NCI-H1694 (cell line): ENCODE measurements around the gene TPI1.
"Not testable (repeated sequence)": the region's sequence is repeated elsewhere in the genome, so short reads cannot be mapped to it uniquely, and the experiment has no call there.

ENCODE experiments used
- DNase-seq: peaks from one replicate; lab custom pipeline; 2025; lab: John Stamatoyannopoulos, UW

The TPI1 gene

GRCh38 chr12:6894321-6894720, 27.0 kb downstream of the TPI1 start:
- no peak for DNase-seq

- DNase-seq, result no peak
These were observed 29.6 kb downstream of the TPI1 start for GRCh38 chr12:6896846-6897435.

DNA sequence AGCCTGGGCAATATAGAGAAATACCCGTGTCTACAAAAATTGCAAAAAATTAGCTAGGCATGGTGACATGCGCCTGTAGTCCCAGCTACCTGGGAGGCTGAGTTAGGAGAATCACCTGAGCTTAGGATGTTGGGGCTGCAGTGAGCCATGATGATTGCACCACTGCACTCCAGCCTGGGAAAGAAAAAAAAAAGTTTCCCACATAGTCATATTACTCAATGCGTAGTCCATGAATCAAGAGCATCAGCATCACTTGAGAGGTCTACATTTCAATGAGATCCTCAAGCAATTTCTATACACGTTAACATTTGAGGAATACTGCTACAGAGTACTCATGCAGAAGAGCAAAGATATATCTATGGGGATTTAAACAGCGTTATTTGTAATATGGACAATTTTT, 32.1 kb downstream of the TPI1 start:
- DNase-seq, result no peak

GRCh38 chr12:6899837-6900519, 32.6 kb downstream of the TPI1 start:
- no peak for DNase-seq

DNA sequence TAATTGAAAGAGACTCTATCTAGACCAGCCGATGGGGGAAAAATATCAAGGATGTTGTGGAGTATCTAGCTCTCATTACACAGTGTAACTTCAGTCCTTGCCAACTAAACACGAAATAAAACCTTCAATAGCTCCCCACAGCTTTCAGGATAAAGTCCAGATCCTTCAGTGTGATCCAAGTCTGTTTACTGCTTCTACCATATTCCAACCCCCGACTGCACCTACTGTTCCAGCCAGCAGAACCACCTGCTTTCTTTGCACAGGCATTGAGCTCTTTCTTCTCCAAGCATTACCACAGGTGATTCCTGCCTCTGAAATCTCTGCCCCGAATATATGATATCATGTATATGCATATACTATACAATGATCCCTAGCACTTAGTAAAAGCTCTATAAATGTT, 35.1 kb downstream of the TPI1 start:
- DNase-seq, result no peak

DNA sequence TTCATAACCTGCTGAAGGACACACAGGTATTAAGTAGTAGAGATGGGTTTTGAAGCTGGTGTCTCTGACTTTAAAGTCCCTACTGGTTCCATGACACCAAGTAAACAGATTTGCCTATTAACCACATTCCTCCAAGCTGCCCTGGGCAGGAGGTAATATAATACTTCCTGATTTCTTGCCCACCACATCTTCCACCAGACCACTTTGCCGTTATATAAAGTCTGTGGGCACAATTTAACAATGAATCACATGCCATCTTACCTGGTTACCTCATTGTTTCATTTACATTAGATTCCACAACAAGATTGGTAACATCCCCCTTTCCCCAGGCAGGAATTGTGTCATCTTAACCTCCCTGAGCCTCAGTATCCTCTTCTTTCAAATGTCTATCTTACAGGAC, 36.4 kb downstream of the TPI1 start:
- no peak for DNase-seq

GRCh38 chr12:6904280-6905276, 37.2 kb downstream of the TPI1 start, which contains the start of gene LRRC23:
Gene LRRC23, plus strand, starts transcription at chr12:6904822. Its CDS starts 812 bp downstream, at chr12:6905634.
- DNase-seq, result peak; percentile 99

DNA sequence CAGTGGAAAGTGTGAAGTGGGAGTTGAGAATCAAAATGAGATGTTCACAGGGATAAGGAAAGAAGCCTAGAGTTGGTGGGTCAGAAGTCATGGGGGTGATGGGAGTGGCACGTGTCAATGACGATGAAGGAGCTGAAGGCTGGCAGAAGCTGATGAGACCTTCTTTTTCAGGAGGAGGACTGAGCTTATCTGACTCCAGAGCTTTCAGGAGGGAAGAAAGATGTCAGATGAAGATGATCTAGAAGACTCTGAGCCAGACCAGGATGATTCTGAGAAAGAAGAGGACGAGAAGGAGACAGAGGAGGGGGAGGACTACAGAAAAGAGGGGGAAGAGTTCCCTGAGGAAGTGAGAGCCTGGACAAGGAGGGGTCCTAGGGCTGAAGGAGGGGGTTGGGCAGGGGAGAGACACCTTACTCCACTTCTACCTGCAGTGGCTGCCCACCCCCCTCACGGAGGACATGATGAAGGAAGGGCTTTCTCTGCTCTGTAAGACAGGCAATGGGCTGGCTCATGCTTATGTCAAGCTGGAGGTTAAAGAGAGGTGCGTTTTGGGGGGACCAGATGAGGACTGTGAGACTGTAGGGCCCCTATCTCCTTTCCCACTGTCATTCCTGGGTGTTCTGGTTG, 38.2 kb downstream of the TPI1 start:
- no peak for DNase-seq

GRCh38 chr12:6908141-6908540, 40.8 kb downstream of the TPI1 start:
- DNase-seq, result not testable (repeated sequence)

DNA sequence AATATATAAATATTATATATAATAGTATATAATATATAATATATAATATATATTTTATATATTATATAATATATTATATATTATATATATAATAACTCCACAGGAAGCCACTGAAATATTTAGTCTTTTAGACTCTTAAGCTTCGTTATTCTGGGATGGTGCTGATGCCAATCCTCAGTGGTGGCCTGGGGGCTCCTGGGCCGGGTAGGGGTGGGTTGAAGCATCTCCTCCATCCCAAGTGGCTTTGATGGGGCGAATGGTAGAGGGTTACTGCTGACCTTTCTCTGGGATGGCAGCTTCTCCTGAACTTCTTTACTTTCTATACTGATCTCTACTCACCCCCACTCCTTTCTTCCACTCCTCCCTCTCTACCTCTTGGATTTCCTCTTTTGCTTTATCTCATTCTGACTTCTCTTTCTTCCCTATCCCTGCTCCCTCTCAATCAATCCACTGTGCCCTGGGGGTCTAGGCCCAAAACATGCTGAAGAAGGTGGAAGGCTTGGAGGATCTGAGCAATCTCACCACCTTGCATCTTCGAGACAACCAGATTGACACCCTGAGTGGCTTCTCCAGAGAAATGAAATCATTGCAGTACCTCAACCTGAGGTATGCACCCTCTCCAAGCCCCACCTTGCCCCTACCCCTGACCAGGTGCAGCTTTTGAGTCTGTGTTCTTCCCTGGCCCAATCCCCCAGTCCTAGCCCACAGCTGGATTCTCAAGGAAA, 42.3 kb downstream of the TPI1 start:
- DNase-seq, result no peak

DNA sequence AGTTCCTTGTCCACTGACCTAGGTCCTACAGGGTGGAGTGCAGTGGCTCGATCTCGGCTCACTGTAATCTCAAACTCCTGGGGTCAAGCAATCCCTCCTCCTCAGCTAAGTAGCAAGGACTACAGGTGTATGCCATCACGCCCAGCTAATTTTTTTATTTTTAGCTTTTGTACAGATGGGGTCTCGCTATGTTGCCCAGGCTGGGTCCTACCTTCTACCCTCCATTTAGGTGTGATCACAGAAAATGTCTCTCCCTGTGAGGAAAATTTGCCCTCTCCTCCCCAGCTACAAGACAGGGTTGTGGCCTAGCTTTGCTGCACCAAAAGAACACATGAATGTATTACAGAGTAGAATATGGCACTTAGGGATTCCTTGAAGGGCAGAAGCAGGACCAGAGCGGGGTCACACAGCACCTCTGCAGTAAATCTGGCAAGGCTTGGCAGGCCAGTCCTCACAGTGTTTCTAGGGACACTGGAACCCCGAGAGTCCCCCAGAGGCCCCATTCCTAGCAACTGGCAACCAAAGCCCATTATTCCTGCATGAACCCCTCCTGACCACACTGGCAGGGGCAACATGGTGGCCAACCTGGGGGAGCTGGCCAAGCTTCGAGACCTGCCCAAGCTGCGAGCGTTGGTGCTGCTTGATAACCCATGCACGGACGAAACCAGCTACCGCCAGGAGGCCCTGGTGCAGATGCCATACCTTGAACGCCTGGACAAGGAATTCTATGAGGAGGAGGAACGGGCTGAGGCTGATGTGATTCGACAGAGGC, 45.0 kb downstream of the TPI1 start:
- DNase-seq, result no peak

DNA sequence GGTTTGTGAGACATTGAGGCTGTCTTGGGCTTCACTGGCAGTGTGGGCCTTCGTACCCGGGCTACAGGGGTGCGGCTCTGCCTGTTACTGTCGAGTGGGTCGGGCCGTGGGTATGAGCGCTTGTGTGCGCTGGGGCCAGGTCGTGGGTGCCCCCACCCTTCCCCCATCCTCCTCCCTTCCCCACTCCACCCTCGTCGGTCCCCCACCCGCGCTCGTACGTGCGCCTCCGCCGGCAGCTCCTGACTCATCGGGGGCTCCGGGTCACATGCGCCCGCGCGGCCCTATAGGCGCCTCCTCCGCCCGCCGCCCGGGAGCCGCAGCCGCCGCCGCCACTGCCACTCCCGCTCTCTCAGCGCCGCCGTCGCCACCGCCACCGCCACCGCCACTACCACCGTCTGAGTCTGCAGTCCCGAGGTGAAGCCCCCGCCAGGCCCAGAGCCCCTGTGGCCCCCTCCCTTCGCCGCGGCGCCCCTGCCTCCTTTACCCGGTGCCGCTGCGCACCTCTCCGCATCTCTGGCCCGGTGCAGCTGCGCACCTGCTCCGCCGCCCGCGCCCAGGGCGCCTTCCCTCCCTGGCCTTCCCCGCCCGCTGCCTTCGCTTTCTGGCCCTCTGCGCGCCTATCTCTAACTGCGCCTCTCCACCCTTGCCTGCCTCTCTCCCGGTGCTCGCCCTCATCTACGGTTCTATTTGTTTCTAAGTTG, 47.1 kb downstream of the TPI1 start, which contains the start of gene ENO2:
Gene ENO2 (plus strand): TSS at position 335 of the 701 bp plus-strand sequence. CDS start 1,253 bp downstream, outside the sequence.
- peak; percentile 33 for DNase-seq

- DNase-seq, result no peak
These were observed 47.8 kb downstream of the TPI1 start for GRCh38 chr12:6914947-6915788.

- no peak for DNase-seq
These were observed 48.5 kb downstream of the TPI1 start for GRCh38 chr12:6915789-6916285.

DNA sequence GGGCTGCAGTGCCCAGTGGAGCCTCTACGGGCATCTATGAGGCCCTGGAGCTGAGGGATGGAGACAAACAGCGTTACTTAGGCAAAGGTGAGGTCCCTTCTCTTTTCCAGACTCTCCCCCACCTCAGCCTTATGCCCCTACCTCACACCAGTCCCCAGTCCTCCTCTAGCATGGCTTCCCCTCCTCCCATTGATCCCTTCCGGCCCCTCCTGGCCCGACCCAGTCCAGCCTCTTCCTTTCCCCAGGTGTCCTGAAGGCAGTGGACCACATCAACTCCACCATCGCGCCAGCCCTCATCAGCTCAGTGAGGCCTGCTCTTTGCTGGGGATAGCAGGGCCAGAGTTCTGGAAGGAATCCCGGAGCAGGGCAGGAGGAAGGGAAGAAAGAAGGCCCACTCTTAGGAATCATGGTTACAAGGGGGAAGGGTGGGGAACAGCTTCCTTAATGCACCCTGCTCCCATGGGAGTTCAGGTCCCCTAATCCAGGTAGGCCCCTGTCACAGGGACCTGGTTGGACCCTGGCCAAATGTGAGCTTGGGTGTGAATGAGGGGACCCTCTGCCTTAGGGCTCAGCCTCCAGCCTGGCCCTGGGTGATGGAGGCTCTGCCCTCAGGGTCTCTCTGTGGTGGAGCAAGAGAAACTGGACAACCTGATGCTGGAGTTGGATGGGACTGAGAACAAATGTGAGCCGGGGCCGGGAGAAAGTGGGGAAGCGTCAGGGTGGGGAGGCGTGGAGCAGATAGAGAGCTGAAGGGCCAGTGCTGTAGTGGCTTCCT, 49.3 kb downstream of the TPI1 start:
- no peak for DNase-seq

GRCh38 chr12:6917491-6918231, 50.3 kb downstream of the TPI1 start:
- no peak for DNase-seq

DNA sequence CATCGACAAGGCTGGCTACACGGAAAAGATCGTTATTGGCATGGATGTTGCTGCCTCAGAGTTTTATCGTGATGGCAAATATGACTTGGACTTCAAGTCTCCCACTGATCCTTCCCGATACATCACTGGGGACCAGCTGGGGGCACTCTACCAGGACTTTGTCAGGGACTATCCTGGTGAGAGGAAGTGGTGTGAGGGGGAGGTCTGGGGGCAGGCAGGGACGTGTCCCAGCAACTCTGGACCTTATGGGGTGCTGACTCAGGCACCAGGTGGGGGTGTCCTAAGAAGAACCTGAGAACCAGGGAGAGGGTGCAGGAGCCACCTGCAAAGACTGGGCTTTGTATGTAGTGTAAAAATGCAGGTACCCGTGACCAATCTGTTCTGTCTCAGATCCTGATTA, 52.3 kb downstream of the TPI1 start:
- DNase-seq, result no peak
